Measurements from ENCODE around the gene GUCY1A1. TPM values are rescaled to one million over a fixed set of nuclear protein-coding genes. Genes with fewer than 3 reads are reported as not detected.

The GUCY1A1 gene
- total RNA-seq, 1 donor from 2014 or later = not detected

DNA sequence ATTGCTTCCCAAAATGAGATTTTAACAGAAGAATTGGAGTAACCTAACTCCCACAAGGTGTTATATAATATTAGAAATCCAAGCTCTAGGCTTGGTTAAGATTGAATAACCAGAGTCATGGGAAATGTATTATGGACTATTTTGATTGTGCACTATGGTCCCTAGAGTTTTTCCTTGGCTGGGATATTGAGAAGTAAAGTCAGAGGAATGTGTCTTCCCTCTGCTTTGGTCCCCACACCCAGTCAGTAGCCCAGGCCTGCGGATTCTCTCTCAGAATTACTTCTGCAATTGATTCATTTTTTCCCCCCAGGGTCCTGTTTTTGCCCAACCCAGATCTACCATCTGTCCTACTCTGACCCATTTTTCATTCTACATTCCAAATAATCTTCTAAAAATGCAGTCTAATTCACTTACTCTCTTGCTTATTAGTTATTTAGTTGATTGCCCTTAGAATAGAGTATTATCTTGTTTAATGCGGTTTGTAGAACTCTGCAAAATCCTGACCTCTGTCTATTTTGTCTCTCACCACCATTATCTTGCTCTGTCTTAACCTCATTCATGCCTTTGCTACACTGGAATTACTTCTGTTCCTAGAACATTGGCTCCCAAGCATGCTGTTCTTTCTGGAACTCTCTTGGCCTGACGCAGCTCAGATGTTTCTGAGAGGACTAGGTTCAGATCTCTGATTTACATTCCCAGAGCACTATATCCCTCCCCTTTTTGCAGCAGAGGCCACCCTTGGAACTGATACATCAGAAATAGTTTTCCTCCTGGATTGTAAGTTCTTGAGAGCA, 23.6 kb downstream of the GUCY1A1 start:
- intact Hi-C loops (cut with micrococcal nuclease) = no loop called here

DNA sequence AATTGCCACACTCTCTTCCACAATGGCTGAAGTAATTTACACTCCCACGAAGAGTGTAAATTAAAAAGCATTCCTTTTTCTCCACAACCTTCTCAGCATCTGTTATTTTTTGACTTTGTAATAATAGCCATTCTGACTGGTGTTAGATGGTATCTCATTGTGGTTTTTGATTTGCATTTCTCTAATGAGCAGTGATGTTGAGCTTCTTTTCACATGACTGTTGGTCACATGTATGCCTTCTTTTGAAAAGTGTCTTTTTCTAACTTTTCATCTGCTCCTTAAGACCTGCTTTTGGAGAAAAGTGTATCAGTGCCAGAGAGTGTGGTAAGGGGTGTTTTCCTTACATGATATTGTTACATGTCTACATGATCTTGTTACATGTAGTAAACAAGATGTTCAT, 25.7 kb downstream of the GUCY1A1 start:
- intact Hi-C loops (cut with micrococcal nuclease) = no loop called here

DNA sequence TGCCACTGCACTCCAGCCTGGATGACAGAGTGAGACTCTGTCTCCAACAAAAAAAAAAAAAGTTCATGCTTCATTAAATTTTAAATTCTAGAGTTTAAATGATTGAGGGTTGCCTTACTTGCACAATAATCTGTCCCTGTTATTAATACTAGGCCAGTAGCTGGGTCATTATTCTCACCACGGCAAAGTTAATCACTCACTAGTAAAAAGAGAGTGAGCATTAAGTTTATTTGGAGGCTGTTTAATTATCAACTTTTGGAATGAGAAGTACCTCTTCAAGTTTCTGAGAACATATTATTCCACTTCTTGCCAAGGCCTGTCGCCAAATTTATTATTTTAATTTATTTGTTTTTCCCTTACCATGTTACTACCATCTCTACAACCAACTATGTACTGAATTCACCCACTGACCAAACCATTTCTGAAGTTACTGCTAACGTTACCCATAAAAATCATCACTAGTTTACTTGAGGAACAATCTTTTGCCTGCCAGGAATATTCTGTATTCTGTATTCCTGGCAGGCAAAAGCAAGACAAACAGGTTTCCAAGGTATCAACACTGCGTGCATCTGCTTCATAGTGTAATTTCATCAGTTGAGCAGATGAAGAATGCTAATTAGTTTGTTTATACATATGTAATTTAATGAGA, 26.5 kb downstream of the GUCY1A1 start:
- intact Hi-C loops (cut with micrococcal nuclease) = no loop called here

DNA sequence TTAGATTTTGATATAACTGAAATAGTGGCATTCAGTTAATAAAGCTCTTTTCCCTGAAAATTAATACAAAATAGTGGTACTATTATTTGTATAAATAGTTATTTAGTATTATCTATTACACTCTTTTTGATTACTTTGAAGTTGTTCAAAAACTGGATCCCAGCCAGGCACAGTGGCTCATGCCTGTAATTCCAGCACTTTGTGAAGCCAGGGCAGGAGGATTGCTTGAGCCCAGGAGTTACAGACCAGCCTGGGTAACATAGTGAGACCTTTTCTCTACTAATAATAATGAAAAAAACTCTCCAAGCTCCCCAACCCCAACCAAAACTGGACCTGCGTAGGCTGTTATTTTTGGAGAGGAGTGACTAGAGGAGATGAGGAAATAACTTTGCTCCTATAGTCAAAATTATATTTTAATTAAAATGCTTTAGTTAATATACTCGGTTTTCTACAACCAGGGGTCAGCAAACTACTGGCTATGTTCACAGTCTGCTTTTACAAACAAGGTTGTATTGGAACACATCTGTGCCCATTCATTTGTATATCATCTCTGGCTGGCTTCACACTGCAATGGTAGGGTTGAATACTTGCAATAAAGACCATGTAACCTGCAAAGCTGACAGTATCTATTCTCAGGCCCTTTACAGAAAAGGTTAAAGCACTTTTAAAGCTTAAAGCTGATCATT, 27.6 kb downstream of the GUCY1A1 start:
- intact Hi-C loops (cut with micrococcal nuclease) = no loop called here

DNA sequence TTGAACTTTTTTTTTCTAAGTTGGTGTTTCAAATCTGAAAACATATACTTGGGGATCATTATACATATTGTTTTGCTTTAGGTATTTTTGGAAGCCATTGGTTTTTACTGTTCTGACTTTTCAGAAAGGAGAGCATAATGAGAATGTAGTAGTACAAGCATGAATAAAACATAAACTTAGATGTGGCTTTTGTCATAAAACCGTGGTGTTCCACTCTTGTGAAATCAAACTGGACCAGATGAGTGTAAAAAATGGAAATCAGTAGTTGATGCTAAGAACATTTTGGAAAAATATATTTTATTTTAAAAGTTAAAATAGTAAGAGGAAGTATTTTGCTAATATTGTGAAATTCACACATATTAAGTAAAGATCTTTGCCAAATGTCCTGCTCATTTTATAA, 29.6 kb downstream of the GUCY1A1 start:
- intact Hi-C loops (cut with micrococcal nuclease) = no loop called here

DNA sequence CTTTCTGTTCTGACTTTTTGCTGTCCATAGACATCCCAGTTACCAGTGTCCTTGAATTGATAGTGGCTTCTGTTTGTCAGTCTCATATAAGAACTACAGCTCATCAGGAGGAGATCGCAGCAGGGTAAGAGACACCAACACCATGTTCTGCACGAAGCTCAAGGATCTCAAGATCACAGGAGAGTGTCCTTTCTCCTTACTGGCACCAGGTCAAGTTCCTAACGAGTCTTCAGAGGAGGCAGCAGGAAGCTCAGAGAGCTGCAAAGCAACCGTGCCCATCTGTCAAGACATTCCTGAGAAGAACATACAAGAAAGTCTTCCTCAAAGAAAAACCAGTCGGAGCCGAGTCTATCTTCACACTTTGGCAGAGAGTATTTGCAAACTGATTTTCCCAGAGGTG, 30.1 kb downstream of the GUCY1A1 start:
- intact Hi-C loops (cut with micrococcal nuclease) = no loop called here

DNA sequence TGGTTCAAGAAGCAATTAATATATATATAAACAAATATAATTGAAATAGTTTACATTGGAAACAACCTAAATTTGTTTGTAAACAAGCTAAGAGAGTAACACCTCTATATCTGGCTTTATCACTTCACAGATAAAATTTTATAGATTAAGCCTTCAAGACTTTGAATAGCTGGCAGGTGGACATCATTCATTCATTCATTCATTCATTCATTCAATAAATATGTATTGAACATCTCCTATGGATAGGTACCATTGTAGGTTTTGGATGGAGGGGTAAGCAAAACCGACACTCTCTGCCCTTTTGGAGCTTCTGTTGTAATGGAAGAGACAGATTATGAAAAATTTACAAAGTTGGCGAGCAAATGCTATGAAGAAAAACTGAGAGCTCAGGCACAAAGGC, 35.2 kb downstream of the GUCY1A1 start:
- intact Hi-C loops (cut with micrococcal nuclease) = no loop called here

DNA sequence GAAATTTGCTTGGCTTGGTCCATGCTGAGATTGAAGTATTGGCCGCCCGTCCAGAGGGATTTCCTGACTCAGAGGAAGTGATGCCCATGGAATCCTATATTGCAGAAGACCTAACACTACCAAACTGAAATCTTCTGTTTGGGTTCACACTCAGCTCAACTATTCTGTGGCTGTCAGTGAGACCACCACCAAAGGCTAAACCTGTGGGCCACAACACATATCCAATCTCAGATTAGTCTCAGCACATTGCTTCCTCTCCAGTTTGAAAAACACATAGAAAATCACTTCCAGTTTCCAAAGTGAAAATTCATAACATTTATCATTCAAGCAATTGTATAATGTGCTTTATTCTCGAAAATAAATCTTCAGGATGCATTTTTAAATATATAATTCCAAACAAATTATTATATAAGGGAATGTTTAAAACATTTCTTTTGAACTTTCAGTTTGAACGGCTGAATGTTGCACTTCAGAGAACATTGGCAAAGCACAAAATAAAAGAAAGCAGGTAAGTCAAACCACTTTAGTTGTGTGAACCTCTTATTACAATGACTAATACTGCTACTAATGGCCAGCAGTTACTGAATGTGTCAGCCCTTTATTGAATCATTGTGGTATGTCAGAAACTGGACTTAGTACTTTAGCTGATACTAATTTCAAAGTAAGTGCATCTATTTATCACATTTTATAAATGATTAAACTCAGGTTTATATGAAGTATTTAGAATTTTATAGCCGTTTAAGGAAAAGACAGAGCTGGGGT, 37.0 kb downstream of the GUCY1A1 start:
- intact Hi-C loops (cut with micrococcal nuclease) = no loop called here

DNA sequence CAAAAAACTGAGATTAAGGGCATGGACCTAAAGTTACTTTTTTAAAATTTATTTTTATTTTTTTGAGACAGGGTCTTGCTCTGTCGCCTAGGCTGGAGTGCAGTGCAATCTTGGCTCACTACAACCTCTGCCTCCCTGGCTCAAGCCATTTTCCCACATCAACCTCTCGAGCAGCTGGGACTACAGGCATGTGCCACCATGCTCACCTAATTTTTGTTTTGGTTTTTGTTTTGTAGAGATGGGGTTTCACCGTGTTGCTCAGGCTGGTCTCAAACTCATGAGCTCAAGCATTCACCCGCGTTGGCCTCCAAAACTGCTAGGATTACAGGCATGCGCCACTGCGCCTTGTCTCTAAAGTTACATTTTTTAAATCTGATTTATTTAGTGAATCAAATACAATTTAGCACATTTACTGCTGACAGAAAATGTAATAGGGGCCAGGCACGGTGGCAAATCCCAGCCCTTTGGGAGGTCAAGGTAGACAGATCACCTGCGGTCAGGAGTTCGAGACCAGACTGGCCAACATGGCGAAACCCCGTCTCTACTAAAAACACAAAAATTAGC, 38.3 kb downstream of the GUCY1A1 start:
- intact Hi-C loops (cut with micrococcal nuclease) = no loop called here

DNA sequence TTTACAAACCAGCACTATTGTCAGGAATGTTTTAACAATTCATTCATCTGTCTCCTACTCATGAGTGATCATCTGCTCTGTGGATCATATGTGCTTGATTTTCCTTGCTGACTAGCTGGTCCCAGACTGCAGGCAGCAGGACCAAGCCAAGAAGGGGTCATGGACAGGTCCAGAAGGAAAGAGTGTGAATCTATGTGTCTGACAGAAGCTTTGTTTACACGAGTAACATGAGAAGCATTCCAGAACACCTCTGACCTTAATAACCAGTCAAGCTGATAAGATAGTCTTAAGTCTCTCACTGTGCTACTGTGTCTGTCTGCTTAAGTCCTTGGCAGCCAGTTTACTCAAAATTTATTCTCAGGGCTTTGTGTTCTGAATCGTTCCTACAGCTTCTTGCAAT, 39.0 kb downstream of the GUCY1A1 start:
- intact Hi-C loops (cut with micrococcal nuclease) = no loop called here

DNA sequence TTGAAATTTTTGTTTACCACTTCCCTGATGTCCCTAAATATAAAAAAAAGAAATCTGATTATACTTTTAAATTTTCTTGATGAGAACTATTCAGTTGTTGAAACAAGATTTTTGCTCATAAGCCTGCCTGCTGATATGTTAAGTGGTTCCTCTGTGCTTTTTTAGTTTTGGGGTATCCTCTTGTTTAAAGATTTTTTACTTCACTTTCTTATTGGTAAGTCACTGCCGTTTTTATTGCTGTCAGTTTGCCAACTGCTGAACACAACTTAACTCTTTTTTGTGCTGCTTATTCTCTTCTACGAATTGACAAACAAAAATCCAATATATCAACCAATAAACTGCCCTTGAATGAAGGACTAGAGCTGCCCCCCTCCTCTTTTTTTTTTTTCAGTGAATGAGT, 39.5 kb downstream of the GUCY1A1 start:
- intact Hi-C loops (cut with micrococcal nuclease) = no loop called here

DNA sequence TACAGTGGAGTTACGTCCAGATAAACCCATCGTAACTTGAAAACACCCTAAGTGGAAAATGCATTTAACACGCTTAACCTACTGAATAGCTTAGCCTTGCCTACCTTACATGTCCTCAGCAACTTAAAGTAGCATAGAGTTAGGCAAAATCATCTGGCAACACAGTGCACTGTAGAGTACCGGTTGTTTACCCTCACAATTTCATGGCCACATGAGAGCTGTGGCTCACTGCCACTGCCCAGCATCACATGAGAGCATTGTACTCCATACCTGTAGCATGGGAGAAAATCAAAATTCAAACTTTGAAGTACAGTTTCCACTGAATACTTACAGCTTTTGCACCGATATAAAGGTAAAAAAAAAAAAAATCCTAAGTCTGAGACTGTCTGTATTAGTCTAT, 40.6 kb downstream of the GUCY1A1 start:
- intact Hi-C loops (cut with micrococcal nuclease) = no loop called here

DNA sequence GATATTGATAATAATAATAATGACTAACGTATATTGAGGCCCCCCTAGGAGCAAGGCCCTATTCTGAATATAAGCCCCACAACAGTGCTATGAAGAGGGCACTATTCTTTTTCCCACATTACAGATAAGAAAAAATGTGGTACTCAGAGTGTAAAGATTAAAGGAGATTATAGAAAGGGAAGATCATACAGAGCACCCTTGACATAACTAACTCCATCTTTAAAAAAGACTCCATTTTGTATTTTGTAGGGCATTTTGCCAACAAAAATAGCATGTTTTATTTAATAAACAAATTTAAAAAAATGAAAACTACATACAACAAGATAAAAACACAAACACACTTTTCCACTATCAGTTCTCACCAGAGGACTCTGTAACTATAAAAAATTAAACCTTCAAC, 42.1 kb downstream of the GUCY1A1 start:
- intact Hi-C loops (cut with micrococcal nuclease) = no loop called here

DNA sequence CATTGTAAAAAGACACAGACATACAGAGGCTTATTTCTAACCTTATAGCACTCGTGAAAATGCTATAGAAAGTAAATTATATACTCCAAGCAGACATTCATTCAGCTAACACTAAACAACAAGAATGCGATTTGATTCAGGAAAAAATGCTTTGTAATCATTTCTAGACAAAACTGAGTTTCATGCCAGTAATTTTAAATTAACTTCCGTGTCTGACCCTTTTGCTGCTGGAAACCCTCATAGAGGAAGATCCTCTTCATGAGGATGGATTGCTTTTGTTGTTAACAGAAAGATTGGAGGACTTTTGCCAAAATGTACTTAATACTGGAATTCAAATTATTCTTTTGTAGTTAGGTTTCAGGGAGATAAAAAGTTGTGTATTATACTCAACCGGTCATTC, 43.3 kb downstream of the GUCY1A1 start:
- intact Hi-C loops (cut with micrococcal nuclease) = no loop called here

DNA sequence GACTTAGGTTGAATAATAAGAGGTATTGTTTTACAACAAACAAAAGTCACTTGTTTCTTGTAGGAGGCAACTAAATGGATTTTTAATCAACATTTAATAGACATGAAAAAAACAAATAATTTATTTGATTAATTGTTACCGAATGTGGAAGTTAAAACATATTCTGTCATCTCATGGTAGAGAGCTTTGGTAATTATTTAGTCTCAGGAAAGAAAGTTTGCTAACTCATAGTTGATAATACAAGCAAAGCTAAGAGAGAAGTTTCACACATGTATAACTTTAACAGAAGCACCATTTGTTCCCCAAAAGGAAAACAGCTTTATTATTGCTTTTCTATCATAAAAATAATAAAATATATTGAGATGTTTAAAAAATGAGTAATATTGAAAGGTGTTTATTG, 44.9 kb downstream of the GUCY1A1 start:
- intact Hi-C loops (cut with micrococcal nuclease) = no loop called here

DNA sequence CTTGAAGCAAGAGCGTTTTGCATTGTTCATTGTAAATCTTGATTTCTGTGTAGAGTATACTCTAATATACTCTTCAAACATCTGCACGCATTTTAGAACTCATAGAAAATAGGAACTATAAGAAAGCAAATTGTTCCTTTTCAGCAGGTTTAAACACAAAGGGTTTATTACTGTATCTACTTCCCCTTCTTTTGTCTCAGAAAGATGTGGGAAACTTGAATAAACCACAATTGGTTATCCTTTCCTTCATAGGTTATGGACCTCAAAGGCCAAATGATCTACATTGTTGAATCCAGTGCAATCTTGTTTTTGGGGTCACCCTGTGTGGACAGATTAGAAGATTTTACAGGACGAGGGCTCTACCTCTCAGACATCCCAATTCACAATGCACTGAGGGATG, 46.2 kb downstream of the GUCY1A1 start:
- intact Hi-C loops (cut with micrococcal nuclease) = no loop called here

DNA sequence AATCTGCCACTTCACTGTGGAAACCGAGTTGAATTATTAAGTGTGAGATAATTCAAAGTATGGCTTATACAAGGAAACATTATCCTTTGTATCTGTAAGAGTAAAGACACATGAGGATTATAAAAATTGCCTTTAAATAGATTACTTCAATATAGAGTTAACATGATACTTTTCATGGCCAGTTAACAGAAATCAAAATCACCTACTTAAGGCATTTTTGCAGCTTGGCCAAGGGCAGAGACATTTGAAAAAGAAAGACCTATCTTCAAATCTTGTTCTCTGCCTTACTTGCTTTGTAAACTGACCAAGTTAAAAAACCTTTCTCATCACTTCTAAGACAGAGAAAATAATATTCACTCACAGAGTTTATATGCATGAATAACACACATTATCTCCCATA, 47.3 kb downstream of the GUCY1A1 start:
- intact Hi-C loops (cut with micrococcal nuclease) = no loop called here

DNA sequence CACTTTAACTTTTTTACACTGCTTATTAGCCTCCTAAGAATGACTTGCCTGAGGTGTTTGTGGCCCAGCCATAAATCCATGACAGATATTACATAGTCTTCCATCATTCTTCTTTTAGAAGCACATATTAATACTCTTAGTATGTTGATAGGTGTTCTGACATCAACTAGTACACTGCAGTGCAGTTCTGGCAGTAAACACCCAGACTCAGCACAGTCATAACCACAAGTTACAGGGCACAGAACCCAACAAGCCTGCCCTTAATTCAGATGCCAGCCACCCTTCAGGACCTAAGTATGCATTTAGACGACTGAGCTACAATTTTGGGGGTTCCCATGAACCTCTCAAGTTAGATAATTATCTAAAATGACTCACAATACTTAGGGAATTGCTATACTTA, 55.7 kb downstream of the GUCY1A1 start:
- intact Hi-C loops (cut with micrococcal nuclease) = no loop called here

DNA sequence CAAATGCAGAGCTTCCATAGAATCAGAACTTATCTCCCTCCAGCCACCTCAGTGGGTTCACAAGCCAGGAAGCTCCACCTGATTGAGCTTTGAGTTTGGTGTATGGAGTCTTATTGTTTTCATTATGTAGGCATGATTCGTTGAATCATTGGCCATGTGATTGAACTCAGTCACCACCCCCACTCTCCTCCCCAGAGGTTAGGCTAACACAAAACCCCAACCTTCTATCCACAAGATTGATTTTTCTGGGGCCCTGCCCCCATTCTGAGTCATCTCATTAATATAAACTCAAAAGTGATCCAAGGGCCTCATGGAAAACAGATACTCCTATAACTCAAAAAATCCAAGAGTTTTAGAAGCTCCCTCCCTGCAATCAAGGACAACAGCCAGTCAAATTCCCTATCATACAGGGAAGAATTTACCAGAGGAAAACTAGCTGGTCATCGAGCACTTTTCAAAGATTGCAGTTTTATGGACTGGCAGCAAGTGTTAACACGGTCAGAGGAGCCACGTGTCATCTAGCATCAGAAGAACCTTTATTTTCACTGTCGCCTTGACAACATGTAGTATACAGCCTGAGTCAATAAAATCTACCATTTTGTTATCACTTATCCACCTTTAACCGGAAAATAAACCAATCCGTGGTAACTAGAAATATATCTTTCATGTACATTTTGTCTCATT, 56.3 kb downstream of the GUCY1A1 start:
- intact Hi-C loops (cut with micrococcal nuclease) = no loop called here

DNA sequence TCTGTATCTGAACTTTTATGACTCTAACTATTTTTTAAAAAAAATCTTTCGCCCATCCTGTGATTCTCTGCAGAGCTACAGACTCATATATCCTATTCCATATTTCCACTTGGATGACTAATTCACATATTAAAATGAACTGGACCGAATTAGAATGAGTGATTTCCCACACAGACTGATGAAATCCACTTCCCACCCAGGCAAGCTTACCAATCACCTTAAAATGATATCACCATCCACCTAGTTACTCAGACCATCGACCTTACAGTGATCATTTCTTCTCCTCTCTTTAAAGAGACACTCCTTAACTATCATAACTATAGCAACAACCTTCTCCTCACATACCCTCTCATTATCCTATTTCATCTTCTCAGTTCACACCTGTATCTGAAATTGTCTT, 58.1 kb downstream of the GUCY1A1 start:
- intact Hi-C loops (cut with micrococcal nuclease) = no loop called here

DNA sequence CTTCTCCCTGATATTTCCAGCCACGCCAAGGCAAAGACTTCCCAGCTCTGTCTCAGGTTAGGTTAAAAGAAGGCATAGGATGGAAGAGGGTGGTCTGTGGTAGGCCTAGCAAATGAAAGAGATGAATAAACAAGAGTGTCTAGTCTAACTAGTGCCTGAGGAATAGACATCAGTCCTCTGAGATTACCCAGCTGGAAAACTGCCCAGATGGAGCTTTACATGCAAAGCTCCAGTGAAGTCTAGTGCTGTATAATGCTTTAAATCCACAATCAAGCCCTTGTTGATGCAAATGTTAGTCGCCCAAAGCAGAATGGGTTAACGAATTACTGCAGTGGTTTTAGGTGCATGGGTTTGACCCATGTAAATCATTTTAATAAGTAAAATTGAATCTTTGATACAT, 67.4 kb downstream of the GUCY1A1 start:
- intact Hi-C loops (cut with micrococcal nuclease) = no loop called here

Measured in T-helper 1 cell treated with Interleukin-12 subunit alpha and Interleukin-12 subunit beta and Interleukin-4 antibody, amounts not matched to agents 30 ng/mL and 1 ng/mL, for 36 hours (primary cell).